Measurements from ENCODE around the gene HHAT.
A peak's percentile ranks its signal among the peaks of the same experiment; 100 is the strongest.

The HHAT gene

DNA sequence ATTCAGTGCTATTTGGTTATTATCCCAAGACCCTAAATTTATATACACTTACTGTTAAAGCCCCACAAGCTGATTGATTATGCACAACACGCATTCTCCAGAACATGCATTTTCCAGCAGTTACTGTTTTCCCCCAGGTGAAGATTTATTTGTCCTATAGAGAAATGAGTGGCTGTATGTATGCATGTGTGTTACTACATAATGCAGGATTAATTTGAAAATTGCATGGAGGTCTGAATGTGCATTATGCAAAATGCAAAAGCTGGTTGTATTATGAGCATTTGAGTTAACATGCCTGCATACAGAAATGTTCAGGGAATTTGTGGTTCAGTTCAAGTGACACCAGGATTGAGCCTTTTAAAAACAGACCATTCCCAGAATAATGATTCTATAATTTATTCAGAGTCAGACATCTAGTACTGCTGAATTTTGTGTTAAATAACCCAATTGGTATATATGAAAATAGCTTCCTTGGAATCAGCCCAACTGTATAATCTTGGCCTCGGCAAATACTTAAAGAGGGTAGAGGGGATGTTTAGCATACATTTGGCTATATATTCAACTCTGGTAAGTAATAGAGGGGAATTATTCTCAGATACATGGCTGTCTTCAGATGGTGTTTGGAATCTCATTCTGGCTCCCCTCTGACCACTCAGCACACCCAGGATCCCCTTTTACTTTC lies 320.0 kb downstream of the HHAT start:
- DNase-seq (ENCODE audit: low read depth, low spot score), result no peak
- TF ChIP-seq, protein P1, sequence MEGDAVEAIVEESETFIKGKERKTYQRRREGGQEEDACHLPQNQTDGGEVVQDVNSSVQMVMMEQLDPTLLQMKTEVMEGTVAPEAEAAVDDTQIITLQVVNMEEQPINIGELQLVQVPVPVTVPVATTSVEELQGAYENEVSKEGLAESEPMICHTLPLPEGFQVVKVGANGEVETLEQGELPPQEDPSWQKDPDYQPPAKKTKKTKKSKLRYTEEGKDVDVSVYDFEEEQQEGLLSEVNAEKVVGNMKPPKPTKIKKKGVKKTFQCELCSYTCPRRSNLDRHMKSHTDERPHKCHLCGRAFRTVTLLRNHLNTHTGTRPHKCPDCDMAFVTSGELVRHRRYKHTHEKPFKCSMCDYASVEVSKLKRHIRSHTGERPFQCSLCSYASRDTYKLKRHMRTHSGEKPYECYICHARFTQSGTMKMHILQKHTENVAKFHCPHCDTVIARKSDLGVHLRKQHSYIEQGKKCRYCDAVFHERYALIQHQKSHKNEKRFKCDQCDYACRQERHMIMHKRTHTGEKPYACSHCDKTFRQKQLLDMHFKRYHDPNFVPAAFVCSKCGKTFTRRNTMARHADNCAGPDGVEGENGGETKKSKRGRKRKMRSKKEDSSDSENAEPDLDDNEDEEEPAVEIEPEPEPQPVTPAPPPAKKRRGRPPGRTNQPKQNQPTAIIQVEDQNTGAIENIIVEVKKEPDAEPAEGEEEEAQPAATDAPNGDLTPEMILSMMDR (IDR thresholded peaks at IDR 0.05; ENCODE audit: low read depth, low read length), result no peak
- no peak overlapping the region for H3K4me3 ChIP-seq (ENCODE audit: low read depth, low read length)
- in situ Hi-C loops (cut with HindIII; ENCODE audit: low sequenced_read_pairs), result no loop called here

DNA sequence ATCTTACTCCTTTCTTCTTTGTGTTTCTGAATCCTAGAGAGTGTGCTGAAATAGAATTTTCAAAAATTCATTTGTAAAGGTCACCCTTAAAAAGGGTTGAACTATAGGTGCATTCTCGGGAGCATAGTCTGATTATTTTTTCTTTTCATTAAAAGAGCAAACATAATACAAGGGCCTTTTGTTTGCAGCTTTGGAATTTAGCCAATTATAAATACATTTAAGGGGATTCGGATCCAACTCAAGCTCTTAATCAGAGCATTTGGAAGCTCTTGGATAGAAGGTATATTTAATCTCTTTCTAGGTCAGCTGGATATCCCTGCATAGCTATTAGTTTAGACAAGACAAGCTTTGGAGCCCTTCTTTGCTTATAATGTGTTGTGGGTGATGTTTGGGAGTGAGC lies 321.7 kb downstream of the HHAT start:
- no peak overlapping the region for H3K4me3 ChIP-seq (ENCODE audit: low read depth, low read length)
- in situ Hi-C loops (cut with HindIII; ENCODE audit: low sequenced_read_pairs), result no loop called here
- DNase-seq (ENCODE audit: low read depth, low spot score), result no peak
- TF ChIP-seq, protein P1 (IDR thresholded peaks at IDR 0.05; ENCODE audit: low read depth, low read length), result no peak

DNA sequence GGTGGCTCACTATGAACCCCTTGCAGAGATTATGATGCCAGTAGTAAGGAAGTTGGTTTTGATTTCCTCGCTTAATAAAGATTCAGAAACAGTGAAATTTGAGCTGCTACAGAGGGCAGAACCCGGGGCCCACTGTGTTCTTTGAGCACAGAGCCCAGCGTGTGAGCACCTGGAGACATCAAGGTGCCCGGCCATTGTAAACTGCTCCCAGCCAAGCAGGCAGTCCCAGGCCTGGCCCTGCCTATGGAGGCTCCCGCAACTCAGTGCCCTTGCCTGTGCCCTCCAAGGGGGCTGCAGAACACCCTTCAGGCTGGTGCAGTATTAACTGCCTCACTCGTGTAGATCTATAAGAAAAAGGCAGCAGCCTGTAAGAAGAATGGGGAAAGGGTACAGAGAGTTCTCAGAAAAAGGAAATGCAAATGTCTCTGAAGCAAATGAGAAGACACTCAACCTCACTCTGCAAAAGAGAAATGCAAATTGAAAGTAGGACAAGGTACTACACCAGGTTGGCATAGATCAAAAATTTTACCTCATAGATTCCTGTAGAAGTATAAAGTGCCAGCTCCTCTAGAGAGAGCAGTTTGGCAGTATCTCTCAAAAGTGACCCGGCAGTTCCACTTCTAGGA lies 323.7 kb downstream of the HHAT start:
- TF ChIP-seq, protein P1 (IDR thresholded peaks at IDR 0.05; ENCODE audit: low read depth, low read length), result no peak
- in situ Hi-C loops (cut with HindIII; ENCODE audit: low sequenced_read_pairs), result no loop called here
- no peak for DNase-seq (ENCODE audit: low read depth, low spot score)
- H3K4me3 ChIP-seq (ENCODE audit: low read depth, low read length), result no peak overlapping the region

DNA sequence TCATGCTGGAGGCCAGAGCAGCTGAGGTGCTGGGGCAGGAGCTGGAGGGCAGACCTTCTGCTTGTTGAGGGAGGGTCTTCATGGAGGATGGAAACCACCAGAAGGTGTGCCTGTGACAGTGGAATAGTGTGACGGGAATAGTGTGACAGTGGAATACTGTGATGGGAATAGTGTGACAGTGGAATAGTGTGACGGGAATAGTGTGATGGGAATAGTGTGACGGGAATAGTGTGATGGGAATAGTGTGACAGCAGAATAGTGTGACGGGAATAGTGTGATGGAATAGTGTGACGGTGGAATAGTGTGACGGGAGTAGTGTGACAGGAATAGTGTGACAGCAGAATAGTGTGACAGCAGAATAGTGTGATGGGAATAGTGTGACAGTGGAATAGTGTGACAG lies 325.1 kb downstream of the HHAT start:
- TF ChIP-seq, protein P1 (IDR thresholded peaks at IDR 0.05; ENCODE audit: low read depth, low read length), result no peak
- no peak for DNase-seq (ENCODE audit: low read depth, low spot score)
- no peak overlapping the region for H3K4me3 ChIP-seq (ENCODE audit: low read depth, low read length)
- in situ Hi-C loops (cut with HindIII; ENCODE audit: low sequenced_read_pairs), result no loop called here

DNA sequence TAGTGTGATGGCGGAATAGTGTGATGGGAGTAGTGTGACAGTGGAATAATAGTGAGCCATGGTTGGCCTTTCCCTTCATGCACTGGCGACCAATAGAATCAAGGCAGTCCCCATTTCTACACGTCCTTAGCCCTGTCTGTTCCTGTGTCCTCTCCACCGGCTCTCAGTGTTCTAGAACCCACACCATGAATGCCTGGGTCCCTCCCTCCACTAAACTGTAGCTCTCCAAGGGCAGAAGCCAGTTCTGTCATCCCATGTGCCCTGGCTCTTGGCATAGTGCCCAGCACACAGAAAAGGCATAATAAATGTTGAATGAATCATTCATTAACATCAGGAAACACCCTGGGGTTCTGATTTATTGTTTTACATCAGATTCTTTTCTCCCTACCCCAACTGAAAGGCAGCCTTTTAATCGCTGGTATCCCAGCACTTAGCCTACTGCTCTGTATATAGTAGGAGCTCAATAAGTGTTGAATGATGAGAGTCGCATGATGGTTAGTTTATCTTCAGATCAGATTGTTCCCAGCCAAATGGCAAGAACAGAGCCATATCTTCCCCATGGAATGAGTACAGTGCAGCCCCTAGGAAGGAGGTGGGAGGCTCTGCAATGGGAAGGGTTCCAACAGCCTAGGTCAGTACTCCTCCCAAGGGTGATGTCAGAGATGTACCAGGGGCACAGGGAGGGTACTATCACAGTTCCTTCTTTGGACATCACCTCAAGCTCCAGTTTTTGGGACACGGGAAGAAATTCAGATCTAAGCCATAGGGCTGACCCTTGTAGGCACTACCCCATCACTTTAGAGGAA lies 325.7 kb downstream of the HHAT start:
- TF ChIP-seq, protein P1 (IDR thresholded peaks at IDR 0.05; ENCODE audit: low read depth, low read length), result no peak
- in situ Hi-C loops (cut with HindIII; ENCODE audit: low sequenced_read_pairs), result no loop called here

DNA sequence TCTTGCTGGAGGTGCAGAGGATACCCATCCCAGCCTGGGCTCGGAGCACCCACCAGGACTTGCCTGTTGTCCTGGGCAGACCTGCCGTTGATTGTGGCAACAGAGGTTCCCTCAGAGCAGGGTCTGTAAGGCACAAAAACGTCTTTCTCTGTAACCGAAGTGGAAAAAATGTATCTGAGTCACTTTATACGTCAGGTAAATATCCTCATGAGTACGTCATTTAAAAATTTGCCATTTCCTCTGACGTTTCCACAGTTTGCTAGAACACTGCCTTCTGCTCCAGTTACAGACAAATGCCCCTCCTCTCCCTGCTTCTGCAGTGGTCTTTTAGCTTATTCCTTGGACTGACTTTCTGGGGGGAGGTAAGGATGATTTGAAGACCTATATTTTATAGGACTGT lies 326.8 kb downstream of the HHAT start:
- H3K4me3 ChIP-seq (ENCODE audit: low read depth, low read length), result no peak overlapping the region
- TF ChIP-seq, protein P1 (IDR thresholded peaks at IDR 0.05; ENCODE audit: low read depth, low read length), result no peak
- in situ Hi-C loops (cut with HindIII; ENCODE audit: low sequenced_read_pairs), result no loop called here
- DNase-seq (ENCODE audit: low read depth, low spot score), result peak; percentile 40

More for the DNA sequence above, 325.7 kb downstream of the HHAT start:
- no peak for DNase-seq (ENCODE audit: low read depth, low spot score)
- H3K4me3 ChIP-seq (ENCODE audit: low read depth, low read length), result no peak overlapping the region
